Astrocyte (in vitro differentiated cells and primary cell): ENCODE data around the gene PRKCH. TPM values are rescaled to one million over a fixed set of nuclear protein-coding genes. Genes with fewer than 3 reads are reported as not detected.

ENCODE experiments used
- DNase-seq: peaks from one replicate; pipeline ENCODE4 v3.0.0-alpha.2; 2010; ENCODE audit warnings: low read depth
- FAIRE-seq: peaks from 2 replicates; lab custom pipeline; 2011; peaks lifted over from hg19 to GRCh38; lab: Jason Lieb, UNC
- H2AFZ ChIP-seq: 2 replicates; pipeline ENCODE4 v1.6.0; 2012; ENCODE audit warnings: low read depth, low read length, inconsistent platforms
- H3K27ac ChIP-seq: 2 replicates; pipeline ENCODE4 v1.5.1; 2011; ENCODE audit warnings: low read depth, low read length, inconsistent platforms
- H3K27me3 ChIP-seq: 2 replicates; pipeline ENCODE4 v1.6.0; 2011; ENCODE audit warnings: low read length, inconsistent platforms; ENCODE audit not compliant: insufficient read depth
- H3K36me3 ChIP-seq: 2 replicates; pipeline ENCODE4 v1.5.1; 2011; ENCODE audit warnings: low read length, inconsistent platforms; ENCODE audit not compliant: insufficient read depth
- H3K4me1 ChIP-seq: 2 replicates; pipeline ENCODE4 v1.5.1; 2011; ENCODE audit warnings: low read length, inconsistent platforms; ENCODE audit not compliant: insufficient read depth
- H3K4me2 ChIP-seq: 2 replicates; pipeline ENCODE4 v1.6.0; 2012; ENCODE audit warnings: low read length, inconsistent platforms
- H3K4me3 ChIP-seq: 2 replicates; pipeline ENCODE4 v1.5.1; 2011; ENCODE audit warnings: low read depth, mild to moderate bottlenecking, low read length, inconsistent platforms; ENCODE audit not compliant: insufficient read depth
- H3K79me2 ChIP-seq: 2 replicates; pipeline ENCODE4 v1.6.0; 2012; ENCODE audit warnings: mild to moderate bottlenecking, low read length, inconsistent platforms; ENCODE audit not compliant: insufficient read depth
- H3K9ac ChIP-seq: 2 replicates; pipeline ENCODE4 v1.6.0; 2012; ENCODE audit warnings: mild to moderate bottlenecking, low read length, inconsistent platforms
- H3K9me3 ChIP-seq: 2 replicates; pipeline ENCODE4 v1.5.1; 2012; ENCODE audit warnings: low read depth, mild to moderate bottlenecking, low read length, inconsistent platforms; ENCODE audit not compliant: insufficient read depth
- H4K20me1 ChIP-seq: 2 replicates; pipeline ENCODE4 v1.6.0; 2012; ENCODE audit warnings: low read length, inconsistent platforms; ENCODE audit not compliant: insufficient read depth
- H3K27ac Mint-ChIP-seq: one replicate; pipeline ENCODE4 v1.8.0; 2021; ENCODE audit warnings: mild to moderate bottlenecking, mixed read lengths; ENCODE audit not compliant: unreplicated experiment
- H3K27me3 Mint-ChIP-seq: one replicate; pipeline ENCODE4 v1.8.0; 2021; ENCODE audit warnings: low read depth, mixed read lengths; ENCODE audit not compliant: unreplicated experiment
- H3K36me3 Mint-ChIP-seq: one replicate; pipeline ENCODE4 v1.8.0; 2021; ENCODE audit warnings: low read depth, mixed read lengths; ENCODE audit not compliant: unreplicated experiment
- H3K4me1 Mint-ChIP-seq: one replicate; pipeline ENCODE4 v1.8.0; 2021; ENCODE audit warnings: low read depth, mixed read lengths; ENCODE audit not compliant: unreplicated experiment
- H3K4me3 Mint-ChIP-seq: one replicate; pipeline ENCODE4 v1.8.0; 2021; ENCODE audit warnings: mild to moderate bottlenecking, moderate library complexity, mixed read lengths; ENCODE audit not compliant: unreplicated experiment
- H3K9me3 Mint-ChIP-seq: one replicate; pipeline ENCODE4 v1.8.0; 2021; ENCODE audit warnings: mild to moderate bottlenecking, mixed read lengths; ENCODE audit not compliant: unreplicated experiment
- EZH2 ChIP-seq: IDR thresholded peaks from 2 replicates; pipeline ENCODE4 v1.6.1; 2012; ENCODE audit warnings: mild to moderate bottlenecking, low read length, inconsistent platforms; ENCODE audit not compliant: insufficient read depth
- total RNA-seq: library from RNA; stranded (reverse); gene quantifications from 2 replicates; pipeline ENCODE4 v1.2.1, GENCODE V29; 2021
- TF ChIP-seq, protein P1 (sequence below): IDR thresholded peaks from 2 replicates; pipeline ENCODE4 v1.5.1; 2011; ENCODE audit warnings: low read depth, mild to moderate bottlenecking, inconsistent platforms, low read length, moderate library complexity; ENCODE audit not compliant: insufficient read depth

PRKCH gene
- total RNA-seq, 1 donor from 2014 or later = 6.0 TPM

DNA sequence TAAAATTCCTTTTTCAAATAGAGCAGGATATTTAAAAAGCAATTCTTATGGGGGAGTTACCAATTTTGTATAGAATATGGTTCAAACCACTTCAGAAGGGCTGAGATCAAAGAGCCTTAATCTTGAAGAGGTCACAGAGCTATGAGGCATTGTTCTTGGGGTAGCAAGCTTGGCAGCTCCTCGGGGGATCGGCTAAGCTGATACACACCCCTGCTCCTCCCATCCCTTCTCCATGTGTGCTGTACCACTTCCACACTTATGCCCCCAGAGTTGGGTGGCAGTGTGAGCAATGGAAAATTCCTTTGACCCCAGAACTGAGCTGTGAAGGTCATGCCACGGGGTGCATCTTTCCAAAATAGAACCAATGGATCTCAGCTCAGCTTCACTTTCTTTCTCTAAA lies 25.2 kb upstream of the PRKCH start:
- TF ChIP-seq, protein P1, sequence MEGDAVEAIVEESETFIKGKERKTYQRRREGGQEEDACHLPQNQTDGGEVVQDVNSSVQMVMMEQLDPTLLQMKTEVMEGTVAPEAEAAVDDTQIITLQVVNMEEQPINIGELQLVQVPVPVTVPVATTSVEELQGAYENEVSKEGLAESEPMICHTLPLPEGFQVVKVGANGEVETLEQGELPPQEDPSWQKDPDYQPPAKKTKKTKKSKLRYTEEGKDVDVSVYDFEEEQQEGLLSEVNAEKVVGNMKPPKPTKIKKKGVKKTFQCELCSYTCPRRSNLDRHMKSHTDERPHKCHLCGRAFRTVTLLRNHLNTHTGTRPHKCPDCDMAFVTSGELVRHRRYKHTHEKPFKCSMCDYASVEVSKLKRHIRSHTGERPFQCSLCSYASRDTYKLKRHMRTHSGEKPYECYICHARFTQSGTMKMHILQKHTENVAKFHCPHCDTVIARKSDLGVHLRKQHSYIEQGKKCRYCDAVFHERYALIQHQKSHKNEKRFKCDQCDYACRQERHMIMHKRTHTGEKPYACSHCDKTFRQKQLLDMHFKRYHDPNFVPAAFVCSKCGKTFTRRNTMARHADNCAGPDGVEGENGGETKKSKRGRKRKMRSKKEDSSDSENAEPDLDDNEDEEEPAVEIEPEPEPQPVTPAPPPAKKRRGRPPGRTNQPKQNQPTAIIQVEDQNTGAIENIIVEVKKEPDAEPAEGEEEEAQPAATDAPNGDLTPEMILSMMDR = no peak
- TF ChIP-seq EZH2 = no peak
- Histone ChIP-seq H3K9ac (no peak overlapping the region), H3K27me3 (peaks cover 20% of the 10 kb centered on the region), H3K4me3 (no peak overlapping the region), H3K79me2 (no peaks in the 10 kb centered on the region), H3K9me3 (no peaks in the 10 kb centered on the region), H3K4me2 (no peak overlapping the region), H2AFZ (no peak overlapping the region), H4K20me1 (no peaks in the 10 kb centered on the region), H3K4me1 (no peaks in the 10 kb centered on the region), H3K36me3 (no peaks in the 10 kb centered on the region), H3K27ac (no peak overlapping the region)
- DNase-seq = no peak
- no peaks in the 10 kb centered on the region for H3K9me3 Mint-ChIP-seq
- no peaks in the 10 kb centered on the region for H3K4me1 Mint-ChIP-seq
- no peak overlapping the region for H3K27ac Mint-ChIP-seq
- H3K36me3 Mint-ChIP-seq = no peaks in the 10 kb centered on the region
- no peak overlapping the region for H3K4me3 Mint-ChIP-seq
- H3K27me3 Mint-ChIP-seq = peaks cover 14% of the 10 kb centered on the region
- no peak for FAIRE-seq

DNA sequence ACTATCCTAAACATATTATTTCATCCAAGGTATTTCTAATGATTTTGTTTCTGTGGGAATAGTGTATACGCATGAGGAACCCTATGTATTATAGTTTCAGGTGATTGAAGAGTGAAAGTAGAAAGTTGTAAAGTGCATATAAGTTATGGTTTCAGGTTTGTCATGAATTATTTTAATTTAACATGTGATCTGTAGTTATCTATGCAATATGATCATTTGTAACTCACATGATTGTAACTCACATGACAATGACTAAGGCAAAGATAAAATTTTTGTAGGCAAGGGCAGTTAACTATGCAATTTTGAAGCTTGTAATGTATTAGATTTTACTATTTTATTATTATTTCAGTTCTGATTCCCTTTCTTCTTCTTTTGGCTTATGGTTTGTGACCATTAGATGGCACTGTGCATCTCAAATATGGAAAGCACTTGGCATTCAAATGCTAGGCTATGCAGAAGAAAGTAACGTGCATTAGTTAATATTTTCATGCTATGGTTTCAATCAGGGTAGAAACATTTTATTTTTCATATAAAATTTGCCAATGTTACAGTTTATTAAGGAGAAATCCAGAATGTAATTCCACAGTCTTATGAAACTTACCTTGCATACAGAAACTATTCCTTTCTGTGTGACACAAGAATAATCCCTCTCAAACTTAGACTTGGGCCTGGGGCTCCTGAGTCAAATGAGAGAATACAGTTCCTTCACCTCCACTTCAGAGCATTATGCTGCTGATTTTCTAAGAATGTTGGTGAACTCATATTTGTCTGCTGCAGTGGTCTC lies 24.5 kb upstream of the PRKCH start:
- Mint-ChIP-seq H3K27me3 (peaks cover 14% of the 10 kb centered on the region), H3K4me3 (no peak overlapping the region), H3K9me3 (no peaks in the 10 kb centered on the region), H3K36me3 (no peaks in the 10 kb centered on the region), H3K27ac (no peak overlapping the region), H3K4me1 (no peaks in the 10 kb centered on the region)
- TF ChIP-seq, protein P1 = peak; percentile 69
- TF ChIP-seq EZH2 = no peak
- no peaks in the 10 kb centered on the region for H3K9me3 ChIP-seq
- peaks cover 20% of the 10 kb centered on the region for H3K27me3 ChIP-seq
- H3K36me3 ChIP-seq = no peaks in the 10 kb centered on the region
- no peaks in the 10 kb centered on the region for H3K4me1 ChIP-seq
- DNase-seq = peak; percentile 11
- FAIRE-seq = no peak
- H3K9ac ChIP-seq = no peak overlapping the region
- no peak overlapping the region for H3K4me2 ChIP-seq
- no peak overlapping the region for H3K4me3 ChIP-seq
- no peaks in the 10 kb centered on the region for H3K79me2 ChIP-seq
- H3K27ac ChIP-seq = no peak overlapping the region
- H4K20me1 ChIP-seq = no peaks in the 10 kb centered on the region
- no peak overlapping the region for H2AFZ ChIP-seq

GRCh38 chr14:61297581-61297980 lies 23.8 kb upstream of the PRKCH start:
- no peak overlapping the region for H3K4me3 ChIP-seq
- H3K27me3 Mint-ChIP-seq = peaks cover 14% of the 10 kb centered on the region

More at GRCh38 chr14:61297581-61297980, 23.8 kb upstream of the PRKCH start:
- FAIRE-seq (no peak), DNase-seq (no peak)
- no peaks in the 10 kb centered on the region for H3K4me1 ChIP-seq
- H4K20me1 ChIP-seq = no peaks in the 10 kb centered on the region
- Mint-ChIP-seq H3K4me3 (no peak overlapping the region), H3K9me3 (no peaks in the 10 kb centered on the region), H3K27ac (no peak overlapping the region), H3K4me1 (no peaks in the 10 kb centered on the region), H3K36me3 (no peaks in the 10 kb centered on the region)
- H3K27ac ChIP-seq = no peak overlapping the region
- no peaks in the 10 kb centered on the region for H3K9me3 ChIP-seq
- H3K27me3 ChIP-seq = peaks cover 20% of the 10 kb centered on the region
- TF ChIP-seq, protein P1 = no peak
- TF ChIP-seq EZH2 = no peak
- H3K79me2 ChIP-seq = no peaks in the 10 kb centered on the region
- no peaks in the 10 kb centered on the region for H3K36me3 ChIP-seq
- no peak overlapping the region for H3K4me2 ChIP-seq
- no peak overlapping the region for H2AFZ ChIP-seq
- H3K9ac ChIP-seq = no peak overlapping the region
